ENCODE measurements around the gene BTBD19. TPM values are rescaled to one million over a fixed set of nuclear protein-coding genes. Genes with fewer than 3 reads are reported as not detected.

Gene BTBD19
- total and polyA plus RNA-seq, 9 of the 15 experiments (the other 6 are each of a cell fraction or from before 2014, with no cell fraction given): 0.22 to 2.0 (median 0.95) TPM

- TF ChIP-seq USF1 (CRISPR knock-in tag; IDR thresholded peaks at IDR 0.05) (no peak), U2AF2 (optimal IDR thresholded peaks at IDR 0.05; ENCODE audit: low read depth, low read length) (no peak), TEAD2 (tag; IDR thresholded peaks at IDR 0.05) (no peak), ZHX1 (conservative IDR thresholded peaks at IDR 0.05; ENCODE audit: low read length) (no peak), ZNF740 (CRISPR knock-in tag; IDR thresholded peaks at IDR 0.05) (no peak), ZNF740 (tag; IDR thresholded peaks at IDR 0.05) (no peak), ZNF785 (CRISPR knock-in tag; IDR thresholded peaks at IDR 0.05) (no peak), ZNF57 (CRISPR knock-in tag; IDR thresholded peaks at IDR 0.05) (no peak), PTBP1 (IDR thresholded peaks at IDR 0.05; ENCODE audit: low read depth, low read length) (no peak), ZNF146 (CRISPR knock-in tag; IDR thresholded peaks at IDR 0.05; ENCODE audit: unreplicated experiment) (no peak), JUNB (CRISPR knock-in tag; conservative IDR thresholded peaks at IDR 0.05) (no peak), SMARCC2 (IDR thresholded peaks at IDR 0.05; ENCODE audit: low read depth) (no peak), FOXK2 (conservative IDR thresholded peaks at IDR 0.05 in 1 of 2, IDR thresholded peaks at IDR 0.05 in 1 of 2; ENCODE audit: low read depth in 2 of 2) (peak in 1 of 2 experiments; percentile 28; a peak in 2 of 4 replicates), BRF2 (IDR thresholded peaks at IDR 0.05; ENCODE audit: borderline replicate concordance, insufficient read depth, insufficient read length) (no peak), SMARCE1 (IDR thresholded peaks at IDR 0.05) (0 out of 2 replicates have a peak, but pooled peaks have one; percentile 22), PBX2 (CRISPR knock-in tag; IDR thresholded peaks at IDR 0.05; ENCODE audit: low read depth) (no peak), PBX2 (tag; conservative IDR thresholded peaks at IDR 0.05; ENCODE audit: low read depth) (no peak), ZNF445 (CRISPR knock-in tag; IDR thresholded peaks at IDR 0.05; ENCODE audit: low read depth) (no peak), RBM14 (IDR thresholded peaks at IDR 0.05; ENCODE audit: borderline replicate concordance, insufficient read depth, low read depth, low read length) (no peak), SIX5 (IDR thresholded peaks at IDR 0.05; ENCODE audit: borderline replicate concordance in 1 of 2, insufficient read depth in 1 of 2, low read depth in 1 of 2, low read length in 2 of 2) (no peak), CEBPB (tag; IDR thresholded peaks at IDR 0.05) (no peak), BCOR (IDR thresholded peaks at IDR 0.05) (no peak)
Measured at GRCh38 chr1:44819196-44819607, 10.9 kb downstream of the BTBD19 start (continued).

Measured in K562 (cell line).